ENCODE results near the gene UNC5A.

- TF ChIP-seq ELF1 (IDR thresholded peaks at IDR 0.05; ENCODE audit: borderline replicate concordance, low read depth) (no peak), POLR2AphosphoS5 (IDR thresholded peaks at IDR 0.05; ENCODE audit: low read depth, low read length) (no peak)
Observed at GRCh38 chr5:176823869-176824412, 13.6 kb downstream of the UNC5A start.
